ENCODE measurements around the gene RNLS.
"Not testable (repeated sequence)": the region's sequence is repeated elsewhere in the genome, so short reads cannot be mapped to it uniquely, and the experiment has no call there.

Gene RNLS

DNA sequence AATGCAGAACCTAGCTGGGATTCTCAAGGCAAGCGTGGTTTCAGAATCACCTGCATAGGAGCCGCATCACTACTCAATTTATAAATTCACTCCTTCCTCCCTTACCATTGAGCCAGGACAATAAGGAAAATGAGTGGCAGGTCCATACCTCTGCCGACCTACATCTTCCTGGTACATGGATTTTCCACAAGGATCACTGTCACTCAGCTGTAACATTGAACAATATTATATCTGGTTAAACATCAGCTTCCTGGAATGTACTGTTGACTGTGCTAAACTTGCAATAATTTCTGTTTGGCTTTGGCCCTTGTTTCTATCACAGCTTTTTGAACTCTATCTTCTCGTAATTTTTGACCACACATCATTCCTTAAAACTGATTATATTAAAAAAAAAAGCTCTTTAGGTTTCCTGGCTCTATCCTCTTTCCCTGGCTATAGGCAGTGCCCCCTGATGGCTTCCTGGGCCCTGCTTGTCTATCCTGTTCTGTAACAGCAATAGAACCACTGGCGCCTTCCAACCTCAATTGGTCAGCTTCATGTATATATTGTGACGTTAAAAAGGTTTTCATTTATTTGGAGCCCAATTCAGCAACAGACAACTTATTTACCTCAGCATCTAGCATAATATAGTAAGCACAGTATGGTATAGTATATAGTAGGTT, 59.2 kb downstream of the RNLS start:
- no peak for DNase-seq (ENCODE audit: low read depth, low spot score)

DNA sequence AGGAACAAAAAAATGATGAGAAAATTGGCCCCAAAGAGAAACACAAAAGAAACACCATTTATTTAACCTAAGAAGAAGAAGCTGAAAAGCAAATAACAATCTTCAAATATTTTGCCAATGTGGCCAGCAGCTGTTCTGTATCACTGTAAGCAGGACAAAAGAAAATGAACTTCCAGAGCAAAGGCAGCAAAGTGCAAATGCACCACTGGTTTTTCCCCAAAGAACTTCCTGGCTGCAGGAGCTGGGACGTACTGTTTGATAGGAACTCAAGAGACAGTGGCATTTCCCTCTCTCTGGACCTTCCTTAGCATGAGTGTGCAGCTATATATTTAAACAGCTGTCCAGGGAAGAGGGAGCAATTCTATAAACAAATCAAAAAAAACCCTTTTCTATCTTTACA, 60.4 kb downstream of the RNLS start:
- DNase-seq (ENCODE audit: low read depth, low spot score), result no peak

GRCh38 chr10:88521791-88522190, 61.3 kb downstream of the RNLS start:
- no peak for DNase-seq (ENCODE audit: low read depth, low spot score)

DNA sequence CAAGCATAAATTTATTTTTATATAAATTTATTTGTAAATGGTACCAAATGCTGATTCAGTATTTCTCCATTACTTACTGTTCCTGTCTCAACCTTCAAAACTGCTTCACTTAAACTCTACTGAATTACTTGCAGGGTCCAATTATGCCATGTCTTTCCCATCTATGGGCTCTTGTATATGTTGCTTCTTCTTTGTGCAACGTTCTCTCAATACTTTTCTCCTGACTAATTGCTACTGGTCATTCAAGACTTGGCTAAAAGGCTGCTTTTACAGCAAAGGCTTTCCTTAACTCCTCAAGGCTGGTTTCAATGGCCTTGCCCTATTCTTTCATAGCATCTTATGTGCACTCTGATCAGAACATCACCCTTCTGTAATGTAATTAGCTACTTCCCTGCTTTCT, 67.9 kb downstream of the RNLS start:
- no peak for DNase-seq (ENCODE audit: low read depth, low spot score)

GRCh38 chr10:88512599-88512998, 70.5 kb downstream of the RNLS start:
- no peak for DNase-seq (ENCODE audit: low read depth, low spot score)

GRCh38 chr10:88508796-88509195, 74.3 kb downstream of the RNLS start:
- DNase-seq (ENCODE audit: low read depth, low spot score), result no peak

DNA sequence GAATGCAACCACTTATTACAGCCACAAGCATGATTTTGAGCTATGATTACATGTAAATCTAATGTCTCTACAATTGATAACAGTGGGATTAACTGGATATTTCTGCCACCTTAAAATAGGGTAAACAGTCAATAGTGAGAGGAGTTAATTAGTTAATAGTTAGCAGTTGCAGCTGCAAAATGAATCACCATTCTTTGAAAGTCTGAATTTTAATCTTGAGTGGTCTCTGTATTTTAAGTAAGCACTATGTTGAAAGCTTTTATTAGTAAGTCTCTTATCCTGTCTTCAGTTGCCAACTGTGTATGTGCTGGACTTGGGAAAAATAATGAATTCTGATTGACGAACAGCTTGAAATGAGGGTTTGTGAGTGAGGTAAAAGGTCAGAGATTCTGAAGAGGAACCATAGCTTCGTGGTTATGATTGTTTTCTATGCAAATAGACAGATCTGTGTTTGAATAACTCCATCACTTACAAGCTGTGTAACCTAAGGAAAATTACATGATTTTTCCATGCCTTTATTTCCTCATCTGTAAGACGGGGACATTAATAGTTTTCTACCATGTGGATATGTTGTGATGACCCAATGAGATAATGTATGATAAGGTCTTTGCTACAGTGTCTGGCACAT, 75.2 kb downstream of the RNLS start:
- no peak for DNase-seq (ENCODE audit: low read depth, low spot score)

DNA sequence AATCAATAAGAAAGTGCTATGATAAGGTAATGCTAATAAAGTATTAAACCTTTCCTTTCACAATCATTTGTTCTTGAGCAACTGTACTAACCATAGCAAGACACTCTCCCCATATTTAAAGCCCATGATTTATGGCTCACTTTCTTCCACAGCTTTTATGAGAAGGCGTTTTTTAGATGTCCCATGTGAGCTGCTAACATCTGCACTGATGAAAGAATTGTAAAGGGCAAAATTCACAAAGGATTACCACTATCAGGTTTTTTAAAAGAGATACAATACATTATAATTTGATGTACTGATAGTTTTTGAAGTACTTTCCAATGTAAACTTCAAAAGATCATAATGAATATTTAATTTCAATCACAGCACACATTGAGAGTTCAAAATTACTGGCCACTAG, 75.7 kb downstream of the RNLS start:
- DNase-seq (ENCODE audit: low read depth, low spot score), result no peak

- DNase-seq (ENCODE audit: low read depth, low spot score), result no peak
Measured at GRCh38 chr10:88505680-88506215, 77.4 kb downstream of the RNLS start.

GRCh38 chr10:88505265-88505664, 77.9 kb downstream of the RNLS start:
- DNase-seq (ENCODE audit: low read depth, low spot score), result no peak

GRCh38 chr10:88500656-88501055, 82.5 kb downstream of the RNLS start:
- no peak for DNase-seq (ENCODE audit: low read depth, low spot score)

DNA sequence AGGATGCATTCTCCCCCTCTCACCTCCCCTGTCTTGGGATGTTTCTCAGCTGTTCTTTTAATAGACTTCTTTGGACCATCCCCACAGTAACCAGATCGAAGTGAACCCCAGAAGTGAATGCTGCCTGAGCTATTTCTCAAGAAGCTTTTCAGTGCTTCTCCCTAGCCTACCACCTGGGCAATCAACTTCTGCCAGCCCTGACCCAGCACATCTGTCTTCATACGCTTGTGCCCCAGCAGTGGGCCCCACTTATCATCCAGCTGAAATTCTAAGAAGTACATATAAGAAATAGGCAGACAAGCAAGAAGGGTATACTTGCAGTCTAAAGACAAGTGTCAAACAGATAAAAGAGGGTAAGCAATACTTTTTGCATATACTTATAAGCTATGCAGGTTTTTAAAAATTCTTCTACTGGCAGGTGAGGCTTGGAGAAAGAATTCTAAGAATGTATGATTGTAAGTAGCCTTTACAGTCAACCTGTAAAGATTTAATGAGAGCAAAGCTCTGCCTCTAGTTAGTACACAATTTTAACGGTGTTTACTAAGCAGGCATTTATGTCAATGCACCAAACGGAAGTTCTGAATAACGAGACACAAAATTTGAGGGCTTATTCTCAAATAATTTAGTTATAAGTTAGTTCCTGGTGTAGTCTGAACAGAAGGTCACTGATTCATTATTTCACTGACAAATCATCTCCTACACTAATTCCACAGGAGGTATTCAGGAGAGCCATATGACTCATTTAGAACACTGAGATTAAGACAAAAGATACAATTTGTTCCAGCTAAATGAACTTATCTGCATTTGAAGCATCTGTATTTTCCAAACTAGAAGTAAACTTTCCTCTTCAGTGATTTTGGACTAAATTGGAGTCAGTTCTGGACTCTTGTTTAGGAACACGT, 83.3 kb downstream of the RNLS start:
- no peak for DNase-seq (ENCODE audit: low read depth, low spot score)

DNA sequence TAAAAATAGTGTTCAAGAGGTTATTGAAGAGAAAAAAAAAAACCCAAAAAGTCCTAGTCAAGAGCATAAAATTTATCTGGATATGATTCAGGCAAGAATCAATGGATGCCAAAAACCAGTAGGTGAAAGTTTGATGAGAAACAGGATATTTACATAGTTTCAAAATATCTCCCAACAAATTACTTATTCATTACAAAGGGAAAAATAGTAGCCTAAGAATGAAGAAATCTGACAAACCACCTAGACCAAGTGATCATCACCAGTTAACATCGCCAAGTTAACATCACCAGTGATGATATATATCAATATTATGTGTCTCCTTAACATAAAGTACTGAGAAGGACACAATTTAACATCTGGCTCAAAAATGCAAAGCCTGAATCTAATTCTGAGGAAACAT, 85.2 kb downstream of the RNLS start:
- DNase-seq (ENCODE audit: low read depth, low spot score), result no peak

- no peak for DNase-seq (ENCODE audit: low read depth, low spot score)
Measured at GRCh38 chr10:88494537-88494936, 88.6 kb downstream of the RNLS start.

DNA sequence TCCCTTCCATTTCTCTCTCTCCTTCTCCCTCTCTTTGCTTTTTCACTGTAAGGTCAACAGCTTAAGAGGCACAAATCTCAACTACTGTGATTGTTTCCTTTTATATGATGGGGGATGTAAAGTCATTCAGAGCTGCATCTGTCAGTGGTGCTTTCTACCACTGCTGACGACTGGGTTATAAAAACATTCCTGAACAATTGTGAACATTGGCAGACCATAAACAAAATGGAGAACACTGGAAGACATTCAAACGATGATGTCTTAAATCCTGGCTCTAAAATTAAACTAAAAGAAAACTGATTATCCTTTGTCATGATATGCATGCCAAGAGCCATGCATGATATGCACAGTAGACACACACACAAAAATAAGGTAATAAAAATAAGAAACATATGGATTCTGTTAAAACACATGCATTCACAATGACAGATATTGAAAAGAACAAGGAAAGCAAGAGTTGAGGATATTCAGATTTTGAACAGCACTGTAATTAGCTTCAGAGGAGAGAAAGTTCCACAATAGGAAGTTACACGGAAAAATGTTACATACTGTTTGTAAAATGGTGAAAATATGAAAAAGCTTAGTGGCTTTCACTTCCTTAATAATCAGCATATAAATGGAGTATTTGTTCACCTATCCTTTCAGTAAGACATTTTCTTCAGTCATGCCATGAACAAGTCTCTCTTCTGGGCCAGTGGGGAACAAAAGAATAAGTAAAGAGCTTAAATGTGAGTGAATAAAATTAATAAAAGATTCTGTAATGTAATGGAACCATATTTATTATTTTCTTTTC, 89.2 kb downstream of the RNLS start:
- no peak for DNase-seq (ENCODE audit: low read depth, low spot score)

DNA sequence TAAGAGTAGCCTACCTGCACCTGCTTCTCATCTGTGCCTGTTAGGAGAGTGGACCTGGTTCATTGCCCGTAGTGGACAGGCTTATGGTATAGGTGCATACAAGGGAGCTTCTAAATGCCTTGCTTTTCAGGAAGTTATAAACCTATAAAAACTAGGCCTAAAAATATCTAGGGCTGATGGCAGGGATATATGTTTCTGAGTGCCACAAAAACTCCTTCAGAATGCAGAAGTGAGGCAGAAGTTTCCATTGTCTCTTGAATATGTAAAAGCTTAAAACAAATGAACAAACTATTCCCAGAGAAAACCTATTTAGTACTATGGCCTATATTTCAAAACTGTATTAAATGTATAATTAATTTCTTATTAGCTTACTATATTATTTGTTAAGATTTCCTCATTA, 91.8 kb downstream of the RNLS start:
- DNase-seq (ENCODE audit: low read depth, low spot score), result no peak

DNA sequence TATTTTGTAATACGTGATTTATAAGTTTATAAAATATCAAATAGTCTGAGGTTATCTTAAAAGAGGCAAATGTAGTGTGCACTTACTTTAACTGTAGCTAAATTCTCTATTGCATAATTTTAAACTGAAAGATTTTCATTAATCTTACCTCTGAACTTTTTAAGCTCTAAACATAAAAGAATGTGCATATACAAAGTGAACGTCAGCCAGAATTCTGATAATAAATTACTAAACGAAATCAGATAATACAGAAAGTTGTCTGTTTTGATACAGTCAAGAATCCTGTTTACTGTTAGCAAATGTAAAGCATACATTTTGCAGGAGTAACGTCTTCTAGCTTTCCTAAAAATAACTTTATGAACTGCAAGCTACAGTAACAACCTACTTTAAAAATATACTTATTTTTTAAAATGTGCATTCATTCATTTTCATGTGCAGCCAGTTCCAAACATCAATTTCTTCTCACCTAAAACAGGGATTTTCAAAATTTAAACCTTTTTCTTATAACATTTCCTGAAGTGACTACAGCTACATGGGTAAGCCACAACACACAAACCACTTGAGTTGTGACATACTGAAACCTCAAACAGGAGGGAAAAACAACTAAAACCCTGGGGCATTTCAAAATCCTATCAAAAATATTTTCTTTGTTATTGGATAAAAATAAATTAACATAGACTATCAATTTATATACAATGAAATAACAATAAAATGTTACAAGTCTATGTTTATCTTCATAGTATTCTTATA, 92.7 kb downstream of the RNLS start:
- DNase-seq (ENCODE audit: low read depth, low spot score), result no peak

GRCh38 chr10:88489107-88489506, 94.0 kb downstream of the RNLS start:
- DNase-seq (ENCODE audit: low read depth, low spot score), result no peak

DNA sequence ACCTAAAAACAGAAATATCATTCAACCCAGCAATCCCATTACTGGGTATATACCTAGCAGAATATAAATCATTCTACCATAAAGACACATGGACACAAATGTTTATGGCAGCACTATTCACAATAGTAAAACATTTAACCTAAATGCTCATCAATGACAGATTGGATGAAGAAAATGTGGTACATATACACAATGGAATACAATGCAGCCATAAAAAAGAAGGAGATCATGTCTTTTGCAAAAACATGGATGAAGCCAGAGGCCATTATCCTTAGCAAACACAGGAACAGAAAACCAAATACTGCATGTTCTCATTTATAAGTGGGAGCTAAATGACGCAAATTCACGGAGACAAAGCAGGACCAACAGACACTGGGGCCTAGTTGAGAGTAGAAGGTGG, 96.3 kb downstream of the RNLS start:
- not testable (repeated sequence) for DNase-seq (ENCODE audit: low read depth, low spot score)

DNA sequence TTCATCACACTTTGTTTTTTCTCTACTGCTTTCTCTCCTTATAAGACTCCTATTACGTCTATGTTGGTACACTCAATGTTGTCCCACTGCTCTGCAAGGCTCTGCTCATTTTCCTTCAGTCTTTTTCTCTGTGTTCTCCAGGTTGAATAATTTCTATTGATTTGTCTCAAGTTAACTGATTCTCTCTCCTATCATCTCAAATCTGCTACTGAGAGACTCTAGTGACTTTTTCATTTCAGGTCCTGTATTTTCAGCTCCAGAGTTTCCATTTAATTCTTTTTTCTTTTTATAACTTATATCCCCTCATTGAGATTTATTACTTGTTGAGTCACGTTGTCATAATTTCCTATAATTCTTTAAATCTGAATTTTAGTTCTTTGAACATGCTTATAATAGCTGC, 100.9 kb downstream of the RNLS start:
- DNase-seq (ENCODE audit: low read depth, low spot score), result no peak

GRCh38 chr10:88478256-88478655, 104.9 kb downstream of the RNLS start:
- no peak for DNase-seq (ENCODE audit: low read depth, low spot score)
